HG03108 (cell line): Measurements from ENCODE around the gene FKBP2.

Experiments used
- ATAC-seq: cut with Tn5 transposase; IDR thresholded peaks from one replicate; pipeline ENCODE4 v1.9.1; 2021; ENCODE audit warnings: moderate library complexity; ENCODE audit not compliant: unreplicated experiment

The FKBP2 gene

GRCh38 chr11:64262271-64263002 lies 21.5 kb downstream of the FKBP2 start:
- no peak for ATAC-seq

GRCh38 chr11:64263021-64263946 lies 22.4 kb downstream of the FKBP2 start:
- ATAC-seq: no peak

- ATAC-seq: no peak
These were observed 23.0 kb downstream of the FKBP2 start for GRCh38 chr11:64263947-64264317.

- no peak for ATAC-seq
These were observed 23.5 kb downstream of the FKBP2 start for GRCh38 chr11:64264371-64264852.

- ATAC-seq: no peak
These were observed 24.6 kb downstream of the FKBP2 start for GRCh38 chr11:64265176-64266160.

- ATAC-seq: no peak
These were observed 25.4 kb downstream of the FKBP2 start for GRCh38 chr11:64266339-64266738.

GRCh38 chr11:64267207-64267945 lies 26.5 kb downstream of the FKBP2 start:
- ATAC-seq: no peak

GRCh38 chr11:64268025-64268892 lies 27.4 kb downstream of the FKBP2 start:
- ATAC-seq: no peak

- ATAC-seq: peak; percentile 10
These were observed 28.1 kb downstream of the FKBP2 start for GRCh38 chr11:64268893-64269539.

GRCh38 chr11:64269540-64270220 lies 28.8 kb downstream of the FKBP2 start:
- ATAC-seq: peak; percentile 61

- ATAC-seq: no peak
These were observed 34.3 kb downstream of the FKBP2 start for GRCh38 chr11:64275031-64275800.

GRCh38 chr11:64275841-64276240 lies 34.9 kb downstream of the FKBP2 start:
- no peak for ATAC-seq

GRCh38 chr11:64276653-64277431 lies 35.9 kb downstream of the FKBP2 start:
- ATAC-seq: no peak

GRCh38 chr11:64278576-64279190 lies 37.8 kb downstream of the FKBP2 start:
- no peak for ATAC-seq

- ATAC-seq: no peak
These were observed 41.3 kb downstream of the FKBP2 start for GRCh38 chr11:64281957-64282770.
